H1 (cell line): ENCODE data around the gene EML1. TPM values are rescaled to one million over a fixed set of nuclear protein-coding genes. Genes with fewer than 3 reads are reported as not detected.

Experiments used
- CTCF ChIA-PET: fragments of 300-600 bp; sonication (Branson Sonifier 250); formaldehyde crosslinking; loops from one replicate; lab custom pipeline; 2021; ENCODE audit not compliant: partially characterized antibody; lab: Charles Lee
- POLR2A ChIA-PET: fragments of 300-600 bp; sonication (Branson Sonifier 250); formaldehyde crosslinking; loops from one replicate; lab custom pipeline; 2021; ENCODE audit warnings: inconsistent platforms; ENCODE audit not compliant: partially characterized antibody; lab: Charles Lee
- DNase-seq, 2 experiments: peaks; one replicate each; pipeline versions ENCODE4 v3.0.0 to v3.0.0-alpha.2; 2010 to 2022; ENCODE audit warnings: low spot score in 2 of 2, low read depth in 1 of 2, mixed read lengths in 1 of 2
- FAIRE-seq: peaks from 2 replicates; lab custom pipeline; 2011; peaks lifted over from hg19 to GRCh38; lab: Jason Lieb, UNC
- H2AFZ ChIP-seq: 2 replicates; pipeline ENCODE4 v1.8.1; 2012; ENCODE audit warnings: low read length, inconsistent platforms
- H2AK5ac ChIP-seq: 2 replicates; pipeline ENCODE4 v1.6.1; 2013; ENCODE audit warnings: low read depth, low read length
- H2BK120ac ChIP-seq: replicated peaks from 2 replicates; pipeline ENCODE3; 2013; ENCODE audit warnings: low read depth, low read length, inconsistent platforms
- H2BK12ac ChIP-seq: 2 replicates; pipeline ENCODE4 v1.6.1; 2013; ENCODE audit warnings: low read depth, low read length
- H2BK15ac ChIP-seq: 2 replicates; pipeline ENCODE4 v1.6.1; 2013; ENCODE audit warnings: low read length
- H2BK20ac ChIP-seq: 2 replicates; pipeline ENCODE4 v1.6.1; 2013; ENCODE audit warnings: low read length
- H2BK5ac ChIP-seq: 2 replicates; pipeline ENCODE4 v1.6.1; 2013; ENCODE audit warnings: low read depth, low read length
- H3K14ac ChIP-seq: 2 replicates; pipeline ENCODE4 v1.6.1; 2013; ENCODE audit warnings: inconsistent platforms; ENCODE audit not compliant: insufficient read length
- H3K18ac ChIP-seq: 2 replicates; pipeline ENCODE4 v1.6.1; 2013; ENCODE audit warnings: low read length; ENCODE audit errors: extremely low read depth
- H3K23ac ChIP-seq: 2 replicates; pipeline ENCODE4 v1.6.1; 2013; ENCODE audit warnings: inconsistent platforms; ENCODE audit not compliant: insufficient read length
- H3K23me2 ChIP-seq: 2 replicates; pipeline ENCODE4 v1.6.1; 2013; ENCODE audit warnings: low read depth, low read length
- H3K27ac ChIP-seq: 2 replicates; pipeline ENCODE4 v1.6.1; 2011; ENCODE audit warnings: low read depth, low read length, inconsistent platforms
- H3K27me3 ChIP-seq, 4 experiments: replicated peaks in 1 of 4; 1 replicate in 1 of 4; 2 replicates in 3 of 4; pipeline versions ENCODE4 v1.6.1 to v1.8.1; 2011 to 2013; ENCODE audit warnings: low read length in 3 of 4, mild to moderate bottlenecking in 3 of 4, inconsistent platforms in 2 of 4, mixed read lengths in 2 of 4, moderate library complexity in 1 of 4; ENCODE audit not compliant: control insufficient read depth in 3 of 4, insufficient read depth in 3 of 4; ENCODE audit errors: extremely low read depth in 1 of 4
- H3K36me3 ChIP-seq, 4 experiments: 2 replicates each; pipeline versions ENCODE4 v1.6.1 to v1.8.1; 2011 to 2013; ENCODE audit warnings: mild to moderate bottlenecking in 4 of 4, low read length in 3 of 4, moderate library complexity in 2 of 4, control low read depth in 1 of 4, inconsistent platforms in 1 of 4; ENCODE audit not compliant: insufficient read depth in 4 of 4, control insufficient read depth in 2 of 4
- H3K4ac ChIP-seq: replicated peaks from 2 replicates; pipeline ENCODE3; 2013; ENCODE audit warnings: low read length, low read depth, mixed read lengths, inconsistent platforms; ENCODE audit not compliant: insufficient read length
- H3K4me1 ChIP-seq, 4 experiments: replicated peaks in 1 of 4; 1 replicate in 1 of 4; 2 replicates in 3 of 4; pipeline versions ENCODE4 v1.6.1 to v1.8.1; 2011 to 2013; ENCODE audit warnings: low read length in 3 of 4, inconsistent platforms in 2 of 4, mixed read lengths in 1 of 4; ENCODE audit not compliant: insufficient read depth in 4 of 4, control insufficient read depth in 3 of 4
- H3K4me2 ChIP-seq, 2 experiments: 2 replicates each; pipeline versions ENCODE4 v1.6.1 to v1.8.1; 2011 to 2013; ENCODE audit warnings: low read depth in 2 of 2, low read length in 2 of 2, control low read depth in 1 of 2, inconsistent platforms in 1 of 2, mild to moderate bottlenecking in 1 of 2; ENCODE audit not compliant: insufficient read depth in 1 of 2
- H3K4me3 ChIP-seq, 4 experiments: fragments of 200-600, 300-600 bp in 1 of 4; sonication (generic), shearing (Covaris generic), sonication (Bioruptor Twin) in 1 of 4; 2 replicates each; pipeline versions ENCODE4 v1.5.1 to v1.8.1; 2011 to 2016; ENCODE audit warnings: low read length in 4 of 4, low read depth in 3 of 4, control low read depth in 2 of 4, inconsistent platforms in 2 of 4, mild to moderate bottlenecking in 2 of 4, mixed read lengths in 1 of 4, moderate library complexity in 1 of 4; ENCODE audit not compliant: insufficient read depth in 2 of 4; ENCODE audit errors: extremely low read depth in 1 of 4
- H3K56ac ChIP-seq: replicated peaks from 2 replicates; pipeline ENCODE3; 2013; ENCODE audit warnings: low read depth, mild to moderate bottlenecking, mixed read lengths, low read length, inconsistent platforms; ENCODE audit not compliant: insufficient read length
- H3K79me1 ChIP-seq: 2 replicates; pipeline ENCODE4 v1.6.1; 2013; ENCODE audit warnings: low read depth, low read length, control low read depth
- H3K79me2 ChIP-seq, 2 experiments: 2 replicates each; pipeline versions ENCODE4 v1.6.1 to v1.8.1; 2012 to 2013; ENCODE audit warnings: low read length in 2 of 2, mild to moderate bottlenecking in 2 of 2, inconsistent platforms in 1 of 2; ENCODE audit not compliant: insufficient read depth in 2 of 2, control insufficient read depth in 1 of 2
- H3K9ac ChIP-seq, 4 experiments: replicated peaks in 1 of 4; 1 replicate in 1 of 4; 2 replicates in 3 of 4; pipeline versions ENCODE4 v1.6.1 to v1.8.1; 2011 to 2013; ENCODE audit warnings: low read depth in 3 of 4, low read length in 3 of 4, control low read depth in 2 of 4, mild to moderate bottlenecking in 2 of 4, moderate library complexity in 2 of 4, inconsistent platforms in 1 of 4; ENCODE audit errors: extremely low read depth in 1 of 4
- H3K9me3 ChIP-seq, 2 experiments: 2 replicates each; pipeline versions ENCODE4 v1.6.1 to v1.8.1; 2012 to 2013; ENCODE audit warnings: mild to moderate bottlenecking in 2 of 2, moderate library complexity in 2 of 2, control low read depth in 1 of 2, inconsistent platforms in 1 of 2, low read depth in 1 of 2, low read length in 1 of 2, mixed read lengths in 1 of 2; ENCODE audit not compliant: insufficient read depth in 2 of 2
- H4K20me1 ChIP-seq, 2 experiments: replicated peaks in 1 of 2; 2 replicates each; pipeline versions ENCODE3 to v1.8.1; 2011 to 2013; ENCODE audit warnings: inconsistent platforms in 2 of 2, low read length in 2 of 2, mild to moderate bottlenecking in 1 of 2; ENCODE audit not compliant: insufficient read depth in 2 of 2, control insufficient read depth in 1 of 2
- H4K5ac ChIP-seq: 2 replicates; pipeline ENCODE4 v1.6.1; 2013; ENCODE audit warnings: low read length, low read depth, mixed read lengths, inconsistent platforms; ENCODE audit not compliant: insufficient read length
- H4K8ac ChIP-seq: 2 replicates; pipeline ENCODE4 v1.8.0; 2013; ENCODE audit warnings: mild to moderate bottlenecking, moderate library complexity, low read length, inconsistent platforms; ENCODE audit not compliant: insufficient read depth; ENCODE audit errors: extremely low read depth
- H4K91ac ChIP-seq: replicated peaks from 2 replicates; pipeline ENCODE3; 2013; ENCODE audit warnings: low read length, mixed read lengths, inconsistent platforms; ENCODE audit not compliant: insufficient read length
- CHD1 ChIP-seq: IDR thresholded peaks from 2 replicates; pipeline ENCODE4 v1.6.1; 2012; ENCODE audit warnings: low read depth, low read length, improper control_type of control experiment
- RAD21 ChIP-seq, 2 experiments: IDR thresholded peaks in 1 of 2; conservative IDR thresholded peaks in 1 of 2; 2 replicates each; pipeline ENCODE4 v1.6.1; 2011; ENCODE audit warnings: low read depth in 2 of 2, low read length in 2 of 2, improper control_type of control experiment in 1 of 2, inconsistent platforms in 1 of 2, mild to moderate bottlenecking in 1 of 2, moderate library complexity in 1 of 2
- WGBS, 2 experiments: shearing (Covaris generic) in 1 of 2; methylation state at CpG; one replicate each; pipeline versions ENCODE4 v1.1.6 to v1.1.7; 2013 to 2015; ENCODE audit warnings: low lambda C conversion rate in 2 of 2, mixed read lengths in 2 of 2, inconsistent platforms in 1 of 2, low coverage in 1 of 2, missing lambda C conversion rate in 1 of 2; ENCODE audit not compliant: insufficient replicate concordance in 2 of 2, insufficient coverage in 1 of 2, insufficient read length in 1 of 2; ENCODE audit errors: extremely low coverage in 1 of 2, missing lambda C conversion rate in 1 of 2; 5-methylcytosine and 5-hydroxymethylcytosine counted together
- polyA plus RNA-seq, 7 experiments: library from polyadenylated mRNA; depleted of rRNA in 3 of 7; stranded (reverse) in 5 of 7; unstranded in 2 of 7; fragments of >200 nt in 5 of 7; fragments of 200-250 nt in 2 of 7; gene quantifications; 1 replicate in 5 of 7; 2 replicates in 1 of 7; 4 replicates in 1 of 7; pipeline versions ENCODE4 v1.2.1 to v1.2.3, GENCODE V29; 2011 to 2013; ENCODE audit warnings: missing spikeins in 2 of 7, mixed read lengths in 2 of 7
- total RNA-seq: library from RNA; stranded (reverse); fragmentation: NEBNext Ultra II Directional; extraction: Animal tissue kit (Norgen Biotek cat#: 25700); gene quantifications from 2 replicates; pipeline ENCODE4 v1.2.1, GENCODE V29; 2021
- TF ChIP-seq, protein P1 (sequence below), 3 experiments: IDR thresholded peaks; 1 replicate in 2 of 3; 2 replicates in 1 of 3; pipeline versions ENCODE4 v1.5.1 to v1.6.1; 2011; ENCODE audit warnings: low read length in 3 of 3, mild to moderate bottlenecking in 3 of 3, inconsistent platforms in 2 of 3, low read depth in 1 of 3, moderate library complexity in 1 of 3; ENCODE audit not compliant: insufficient read depth in 1 of 3; ENCODE audit errors: control extremely low read depth in 1 of 3

Gene EML1
- total and polyA plus RNA-seq, 2 of the 8 experiments (the other 6 are each of a cell fraction or from before 2014, with no cell fraction given): 11.1 to 24.7 TPM

DNA sequence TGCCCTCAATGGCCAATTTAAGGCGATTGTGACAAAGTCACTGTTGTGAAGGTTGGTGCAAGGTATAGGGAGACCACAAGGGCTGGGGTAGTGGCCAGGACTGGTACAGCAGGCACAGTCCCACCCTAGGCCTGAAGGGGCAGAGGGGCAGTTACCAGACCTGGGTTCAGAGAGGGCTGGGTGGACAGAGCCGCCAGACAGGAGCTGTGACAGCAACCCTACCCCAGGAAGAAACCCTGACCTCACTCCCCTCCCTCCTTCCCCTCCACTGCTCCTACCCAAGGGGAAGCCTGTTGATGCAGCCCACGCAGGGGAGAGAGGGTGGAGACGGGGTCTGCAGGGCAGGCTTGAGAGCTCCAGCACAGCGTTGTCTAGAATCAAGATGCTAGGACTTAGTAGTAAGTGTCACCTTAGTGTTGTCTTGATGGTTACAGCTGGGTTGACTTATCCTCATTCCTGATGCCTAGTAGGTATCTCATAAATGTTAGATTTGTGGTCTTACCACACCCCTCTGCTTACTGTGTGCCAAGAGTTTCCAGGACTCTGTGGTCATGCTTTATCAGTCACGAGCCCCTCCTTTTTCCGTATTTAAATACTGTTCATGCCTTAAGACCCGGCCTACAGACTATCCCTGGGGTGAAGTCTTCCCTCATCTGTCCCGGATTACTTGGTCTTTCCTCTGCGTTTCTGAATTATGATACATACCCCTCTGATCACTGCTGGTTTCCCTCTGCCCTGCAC, 14.4 kb downstream of the EML1 start:
- Histone ChIP-seq H4K20me1 (peaks cover 2% of the 10 kb centered on the region in 2 experiments), H3K4me1 (no peaks in the 10 kb centered on the region; a peak in 1 of 7 replicates), H3K23ac (no peak overlapping the region), H4K5ac (no peak overlapping the region), H3K9ac (no peak overlapping the region; a peak in 1 of 7 replicates), H3K4me3 (no peak overlapping the region), H3K14ac (no peak overlapping the region), H2BK5ac (no peak overlapping the region), H2AFZ (no peak overlapping the region), H3K27me3 (no peaks in the 10 kb centered on the region), H2BK20ac (no peak overlapping the region), H4K91ac (no peak overlapping the region), H3K56ac (no peak overlapping the region), H4K8ac (no peak overlapping the region), H2BK120ac (no peak overlapping the region), H3K18ac (no peak overlapping the region), H3K36me3 (no peaks in the 10 kb centered on the region), H3K4ac (no peak overlapping the region), H2BK15ac (no peak overlapping the region), H2AK5ac (no peak overlapping the region), H3K23me2 (no peaks in the 10 kb centered on the region), H3K4me2 (no peak overlapping the region), H3K9me3 (no peaks in the 10 kb centered on the region), H3K79me1 (peaks cover 8% of the 10 kb centered on the region), H2BK12ac (0 out of 2 replicates have a peak overlapping the region, but pooled peaks have one; percentile 12), H3K27ac (no peak overlapping the region), H3K79me2 (peaks cover 0 to 10% of the 10 kb centered on the region in 2 experiments; a peak in 1 of 4 replicates)
- DNase-seq (no peak), FAIRE-seq (no peak)
- 85% methylated on average over 9 of the region's 10 CpGs; no CpG with 5 or more reads in 1 of the 2 experiments for WGBS, 2 experiments
- TF ChIP-seq, protein P1, sequence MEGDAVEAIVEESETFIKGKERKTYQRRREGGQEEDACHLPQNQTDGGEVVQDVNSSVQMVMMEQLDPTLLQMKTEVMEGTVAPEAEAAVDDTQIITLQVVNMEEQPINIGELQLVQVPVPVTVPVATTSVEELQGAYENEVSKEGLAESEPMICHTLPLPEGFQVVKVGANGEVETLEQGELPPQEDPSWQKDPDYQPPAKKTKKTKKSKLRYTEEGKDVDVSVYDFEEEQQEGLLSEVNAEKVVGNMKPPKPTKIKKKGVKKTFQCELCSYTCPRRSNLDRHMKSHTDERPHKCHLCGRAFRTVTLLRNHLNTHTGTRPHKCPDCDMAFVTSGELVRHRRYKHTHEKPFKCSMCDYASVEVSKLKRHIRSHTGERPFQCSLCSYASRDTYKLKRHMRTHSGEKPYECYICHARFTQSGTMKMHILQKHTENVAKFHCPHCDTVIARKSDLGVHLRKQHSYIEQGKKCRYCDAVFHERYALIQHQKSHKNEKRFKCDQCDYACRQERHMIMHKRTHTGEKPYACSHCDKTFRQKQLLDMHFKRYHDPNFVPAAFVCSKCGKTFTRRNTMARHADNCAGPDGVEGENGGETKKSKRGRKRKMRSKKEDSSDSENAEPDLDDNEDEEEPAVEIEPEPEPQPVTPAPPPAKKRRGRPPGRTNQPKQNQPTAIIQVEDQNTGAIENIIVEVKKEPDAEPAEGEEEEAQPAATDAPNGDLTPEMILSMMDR (IDR thresholded peaks at IDR 0.05; ENCODE audit: control extremely low read depth in 1 of 3, insufficient read depth in 1 of 3, low read depth in 1 of 3, low read length in 3 of 3): peak; percentile 59 to 93 (median 68)
- TF ChIP-seq CHD1: no peak
- peak in 1 of 2 experiments; percentile 50; a peak in 3 of 4 replicates for TF ChIP-seq RAD21 (IDR thresholded peaks at IDR 0.05 in 1 of 2, conservative IDR thresholded peaks at IDR 0.05 in 1 of 2; ENCODE audit: low read depth in 2 of 2, low read length in 2 of 2)
- ChIA-PET CTCF (interaction anchor here (0.7 to 2.8 kb wide), 20 partner anchors 9 to 139 kb away, joined by 3 to 18 read pairs (median 6); no protein-coding TSS in a partner anchor), POLR2A (interaction anchor here (1.3 kb wide), 1 partner anchor 14 kb away, joined by 3 read pairs; the partner anchor contains the start of gene EML1)
